HepG2 (cell line): ENCODE data around the gene MMP28. TPM values are rescaled to one million over a fixed set of nuclear protein-coding genes. Genes with fewer than 3 reads are reported as not detected.

Experiments used
- CEBPB ChIP-seq: IDR thresholded peaks from 2 replicates; pipeline ENCODE4 v1.6.1; 2011; ENCODE audit warnings: low read depth, low read length, improper control_type of control experiment, borderline replicate concordance
- CREB1 ChIP-seq, 2 experiments: fragments of 450-650 bp in 1 of 2; IDR thresholded peaks; 2 replicates each; pipeline ENCODE4 v1.6.1; 2016 to 2017; ENCODE audit warnings: control low read depth in 1 of 2, mild to moderate bottlenecking in 1 of 2, missing compliant biosample characterization in 1 of 2, missing genetic modification characterization in 1 of 2
- CREM ChIP-seq, 2 experiments: sonication (generic) in 1 of 2; formaldehyde crosslinking in 1 of 2; IDR thresholded peaks; 2 replicates each; pipeline versions ENCODE4 v1.4.0 to v1.6.1; 2016 to 2020; ENCODE audit warnings: antibody characterized with exemption in 1 of 2, mild to moderate bottlenecking in 1 of 2, missing genetic modification reagents in 1 of 2
- GATAD1 ChIP-seq: IDR thresholded peaks from 2 replicates; pipeline ENCODE4 v1.6.1; 2016; ENCODE audit warnings: missing genetic modification reagents, missing compliant biosample characterization
- GATAD2A ChIP-seq: IDR thresholded peaks from 2 replicates; pipeline ENCODE4 v1.6.1; 2016
- LCORL ChIP-seq, 2 experiments: fragments of 450-650 bp in 1 of 2; sonication (generic) in 1 of 2; formaldehyde crosslinking in 1 of 2; IDR thresholded peaks; 2 replicates each; pipeline versions ENCODE4 v1.5.0 to v1.6.1; 2017 to 2020; ENCODE audit warnings: antibody characterized with exemption in 1 of 2, missing genetic modification reagents in 1 of 2
- MAF1 ChIP-seq: sonication (generic); formaldehyde crosslinking; IDR thresholded peaks from 2 replicates; pipeline ENCODE4 v1.5.0; 2020; ENCODE audit warnings: missing genetic modification reagents, borderline replicate concordance
- MBNL3 ChIP-seq: fragments of 250-450 bp; sonication (Bioruptor Pico); conservative IDR thresholded peaks from 2 replicates; pipeline ENCODE4 v1.8.0; 2022; ENCODE audit warnings: mild to moderate bottlenecking, inconsistent platforms
- MIXL1 ChIP-seq: IDR thresholded peaks from 2 replicates; pipeline ENCODE4 v1.6.1; 2016
- MXI1 ChIP-seq: IDR thresholded peaks from 3 replicates; pipeline ENCODE4 v1.6.1; 2012; ENCODE audit warnings: low read depth, low read length, inconsistent platforms, borderline replicate concordance
- NR1H2 ChIP-seq: sonication (generic); formaldehyde crosslinking; IDR thresholded peaks from 2 replicates; pipeline ENCODE4 v1.8.1; 2022; ENCODE audit warnings: low read depth, missing genetic modification reagents, borderline replicate concordance
- RXRB ChIP-seq: IDR thresholded peaks from 2 replicates; pipeline ENCODE4 v1.6.1; 2016; ENCODE audit warnings: borderline replicate concordance, missing genetic modification reagents, missing compliant biosample characterization
- SOX5 ChIP-seq: IDR thresholded peaks from 2 replicates; pipeline ENCODE4 v1.6.1; 2016; ENCODE audit warnings: borderline replicate concordance
- SPEN ChIP-seq: sonication (generic); formaldehyde crosslinking; IDR thresholded peaks from 2 replicates; pipeline ENCODE4 v1.5.1; 2020; ENCODE audit warnings: low read depth, mild to moderate bottlenecking, missing genetic modification reagents
- TBX3 ChIP-seq: fragments of 450-650 bp; IDR thresholded peaks from 2 replicates; pipeline ENCODE4 v1.6.1; 2017; ENCODE audit warnings: antibody characterized with exemption, mild to moderate bottlenecking, inconsistent platforms, borderline replicate concordance
- TCF7L2 ChIP-seq: IDR thresholded peaks from 2 replicates; pipeline ENCODE4 v1.6.1; 2011; ENCODE audit warnings: mild to moderate bottlenecking, low read depth, low read length, moderate library complexity
- TRAFD1 ChIP-seq: sonication (generic); formaldehyde crosslinking; IDR thresholded peaks from 2 replicates; pipeline ENCODE4 v1.5.1; 2020; ENCODE audit warnings: missing genetic modification reagents, mild to moderate bottlenecking, borderline replicate concordance
- ZFX ChIP-seq: sonication (generic); formaldehyde crosslinking; IDR thresholded peaks from 2 replicates; pipeline ENCODE4 v1.4.0; 2020; ENCODE audit warnings: mild to moderate bottlenecking, low read depth, missing genetic modification reagents, moderate library complexity
- ZNF644 ChIP-seq: IDR thresholded peaks from 2 replicates; pipeline ENCODE4 v1.6.1; 2016; ENCODE audit warnings: low read depth
- ZNF850 ChIP-seq: sonication (generic); formaldehyde crosslinking; conservative IDR thresholded peaks from 2 replicates; pipeline ENCODE4 v1.9.0; 2021; ENCODE audit warnings: mild to moderate bottlenecking, missing genetic modification reagents
- polyA plus RNA-seq, 8 experiments: library from polyadenylated mRNA; depleted of rRNA in 3 of 8; stranded (reverse) in 7 of 8; unstranded in 1 of 8; fragments of >200 nt; fragmentation: Illumina TruSeq in 4 of 8; extraction: Trizol in 4 of 8; gene quantifications; 2 replicates each; pipeline versions ENCODE4 v1.2.1 to v1.2.3, GENCODE V29; 2011 to 2016; ENCODE audit warnings: low read depth in 4 of 8, missing spikeins in 1 of 8, mixed read lengths in 1 of 8; ENCODE audit not compliant: insufficient read depth in 1 of 8
- total RNA-seq, 5 experiments: library from RNA; depleted of rRNA; stranded (reverse); fragments of >200 nt; fragmentation: Illumina TruSeq; extraction: Trizol; gene quantifications; 2 replicates each; pipeline ENCODE4 v1.2.3, GENCODE V29; 2016; ENCODE audit warnings: low read depth in 1 of 5
- TF ChIP-seq, protein P1 (sequence below): sonication (generic); formaldehyde crosslinking; IDR thresholded peaks from 2 replicates; pipeline ENCODE4 v1.4.0; 2020; ENCODE audit warnings: missing genetic modification reagents
- TF ChIP-seq, protein P2 (sequence below): sonication (generic); formaldehyde crosslinking; conservative IDR thresholded peaks from 2 replicates; pipeline ENCODE4 v1.8.1; 2023; ENCODE audit warnings: missing genetic modification reagents

The MMP28 gene
- total and polyA plus RNA-seq, 2 of the 13 experiments (the other 11 are each of a cell fraction or from before 2014, with no cell fraction given), result not detected

DNA sequence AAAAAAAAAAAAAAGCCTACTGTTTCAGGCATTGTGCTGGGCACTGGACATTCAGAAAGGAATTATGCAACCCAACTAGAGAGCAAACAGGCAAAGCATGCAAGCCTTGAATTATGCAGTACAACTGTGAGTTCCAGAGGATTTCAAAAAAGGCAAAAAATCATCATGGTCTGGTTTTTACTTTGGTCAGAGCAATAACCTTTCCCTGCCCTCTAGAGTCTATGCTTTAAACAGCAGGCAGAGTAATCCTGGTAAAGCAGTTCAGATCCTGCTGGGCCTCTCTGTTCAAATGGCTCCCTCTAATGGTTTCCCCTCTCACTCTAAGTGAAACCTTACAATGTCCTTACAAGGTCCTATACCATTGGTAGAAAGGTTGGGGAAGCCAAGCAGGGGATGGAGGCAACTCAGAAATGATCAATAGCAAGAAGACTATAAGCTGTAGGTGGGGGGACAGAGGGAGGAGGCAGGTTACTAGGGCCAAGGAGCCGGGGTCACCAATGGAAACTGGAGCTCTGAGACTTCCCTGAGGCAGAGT lies 9.3 kb upstream of the MMP28 start (continued):
- TF ChIP-seq, protein P1, sequence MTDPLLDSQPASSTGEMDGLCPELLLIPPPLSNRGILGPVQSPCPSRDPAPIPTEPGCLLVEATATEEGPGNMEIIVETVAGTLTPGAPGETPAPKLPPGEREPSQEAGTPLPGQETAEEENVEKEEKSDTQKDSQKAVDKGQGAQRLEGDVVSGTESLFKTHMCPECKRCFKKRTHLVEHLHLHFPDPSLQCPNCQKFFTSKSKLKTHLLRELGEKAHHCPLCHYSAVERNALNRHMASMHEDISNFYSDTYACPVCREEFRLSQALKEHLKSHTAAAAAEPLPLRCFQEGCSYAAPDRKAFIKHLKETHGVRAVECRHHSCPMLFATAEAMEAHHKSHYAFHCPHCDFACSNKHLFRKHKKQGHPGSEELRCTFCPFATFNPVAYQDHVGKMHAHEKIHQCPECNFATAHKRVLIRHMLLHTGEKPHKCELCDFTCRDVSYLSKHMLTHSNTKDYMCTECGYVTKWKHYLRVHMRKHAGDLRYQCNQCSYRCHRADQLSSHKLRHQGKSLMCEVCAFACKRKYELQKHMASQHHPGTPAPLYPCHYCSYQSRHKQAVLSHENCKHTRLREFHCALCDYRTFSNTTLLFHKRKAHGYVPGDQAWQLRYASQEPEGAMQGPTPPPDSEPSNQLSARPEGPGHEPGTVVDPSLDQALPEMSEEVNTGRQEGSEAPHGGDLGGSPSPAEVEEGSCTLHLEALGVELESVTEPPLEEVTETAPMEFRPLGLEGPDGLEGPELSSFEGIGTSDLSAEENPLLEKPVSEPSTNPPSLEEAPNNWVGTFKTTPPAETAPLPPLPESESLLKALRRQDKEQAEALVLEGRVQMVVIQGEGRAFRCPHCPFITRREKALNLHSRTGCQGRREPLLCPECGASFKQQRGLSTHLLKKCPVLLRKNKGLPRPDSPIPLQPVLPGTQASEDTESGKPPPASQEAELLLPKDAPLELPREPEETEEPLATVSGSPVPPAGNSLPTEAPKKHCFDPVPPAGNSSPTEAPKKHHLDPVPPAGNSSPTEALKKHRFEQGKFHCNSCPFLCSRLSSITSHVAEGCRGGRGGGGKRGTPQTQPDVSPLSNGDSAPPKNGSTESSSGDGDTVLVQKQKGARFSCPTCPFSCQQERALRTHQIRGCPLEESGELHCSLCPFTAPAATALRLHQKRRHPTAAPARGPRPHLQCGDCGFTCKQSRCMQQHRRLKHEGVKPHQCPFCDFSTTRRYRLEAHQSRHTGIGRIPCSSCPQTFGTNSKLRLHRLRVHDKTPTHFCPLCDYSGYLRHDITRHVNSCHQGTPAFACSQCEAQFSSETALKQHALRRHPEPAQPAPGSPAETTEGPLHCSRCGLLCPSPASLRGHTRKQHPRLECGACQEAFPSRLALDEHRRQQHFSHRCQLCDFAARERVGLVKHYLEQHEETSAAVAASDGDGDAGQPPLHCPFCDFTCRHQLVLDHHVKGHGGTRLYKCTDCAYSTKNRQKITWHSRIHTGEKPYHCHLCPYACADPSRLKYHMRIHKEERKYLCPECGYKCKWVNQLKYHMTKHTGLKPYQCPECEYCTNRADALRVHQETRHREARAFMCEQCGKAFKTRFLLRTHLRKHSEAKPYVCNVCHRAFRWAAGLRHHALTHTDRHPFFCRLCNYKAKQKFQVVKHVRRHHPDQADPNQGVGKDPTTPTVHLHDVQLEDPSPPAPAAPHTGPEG (CRISPR knock-in tag), result no peak
- peak; percentile 26; the same call in 1 of the 2 replicates for TF ChIP-seq ZFX
- no peak for TF ChIP-seq TBX3
- no peak for TF ChIP-seq MXI1
- no peak for TF ChIP-seq ZNF850 (CRISPR knock-in tag)
- TF ChIP-seq MBNL3 (CRISPR knock-in tag), result no peak
- 0 out of 2 replicates have a peak, but pooled peaks have one; percentile 13 for TF ChIP-seq ZNF644 (CRISPR knock-in tag)
- no peak for TF ChIP-seq CREM (IDR thresholded peaks at IDR 0.05)
- no peak for TF ChIP-seq CREM (CRISPR knock-in tag; IDR thresholded peaks at IDR 0.05)
- no peak for TF ChIP-seq CREB1 (IDR thresholded peaks at IDR 0.05)
- TF ChIP-seq CREB1 (CRISPR knock-in tag; IDR thresholded peaks at IDR 0.05), result peak; percentile 50; the same call in 1 of the 2 replicates
- TF ChIP-seq SPEN, result no peak
- peak; percentile 69 for TF ChIP-seq MIXL1 (CRISPR knock-in tag)
- no peak for TF ChIP-seq NR1H2 (CRISPR knock-in tag)
- peak; percentile 35; the same call in 1 of the 2 replicates for TF ChIP-seq RXRB (CRISPR knock-in tag)
- TF ChIP-seq, protein P2, sequence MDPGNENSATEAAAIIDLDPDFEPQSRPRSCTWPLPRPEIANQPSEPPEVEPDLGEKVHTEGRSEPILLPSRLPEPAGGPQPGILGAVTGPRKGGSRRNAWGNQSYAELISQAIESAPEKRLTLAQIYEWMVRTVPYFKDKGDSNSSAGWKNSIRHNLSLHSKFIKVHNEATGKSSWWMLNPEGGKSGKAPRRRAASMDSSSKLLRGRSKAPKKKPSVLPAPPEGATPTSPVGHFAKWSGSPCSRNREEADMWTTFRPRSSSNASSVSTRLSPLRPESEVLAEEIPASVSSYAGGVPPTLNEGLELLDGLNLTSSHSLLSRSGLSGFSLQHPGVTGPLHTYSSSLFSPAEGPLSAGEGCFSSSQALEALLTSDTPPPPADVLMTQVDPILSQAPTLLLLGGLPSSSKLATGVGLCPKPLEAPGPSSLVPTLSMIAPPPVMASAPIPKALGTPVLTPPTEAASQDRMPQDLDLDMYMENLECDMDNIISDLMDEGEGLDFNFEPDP (CRISPR knock-in tag), result no peak
- TF ChIP-seq SOX5 (CRISPR knock-in tag), result peak; percentile 24; the same call in 1 of the 2 replicates
- 0 out of 2 replicates have a peak, but pooled peaks have one; percentile 27 for TF ChIP-seq LCORL (IDR thresholded peaks at IDR 0.05)
- 0 out of 2 replicates have a peak, but pooled peaks have one; percentile 51 for TF ChIP-seq LCORL (CRISPR knock-in tag; IDR thresholded peaks at IDR 0.05)
- no peak for TF ChIP-seq TRAFD1 (CRISPR knock-in tag)
- no peak for TF ChIP-seq TCF7L2
- TF ChIP-seq MAF1 (CRISPR knock-in tag), result no peak
- TF ChIP-seq GATAD2A, result peak; percentile 42; the same call in 1 of the 2 replicates
- TF ChIP-seq GATAD1 (CRISPR knock-in tag), result 0 out of 2 replicates have a peak, but pooled peaks have one; percentile 35
- TF ChIP-seq CEBPB, result peak; percentile 52; the same call in 1 of the 2 replicates
